HG02840 (cell line): ENCODE data around the gene STX10.

Experiments used
- ATAC-seq: cut with Tn5 transposase; IDR thresholded peaks from one replicate; pipeline ENCODE4 v1.9.1; 2021; ENCODE audit warnings: mild to moderate bottlenecking, moderate library complexity, moderate number of reproducible peaks; ENCODE audit not compliant: unreplicated experiment, low FRiP score

The STX10 gene

DNA sequence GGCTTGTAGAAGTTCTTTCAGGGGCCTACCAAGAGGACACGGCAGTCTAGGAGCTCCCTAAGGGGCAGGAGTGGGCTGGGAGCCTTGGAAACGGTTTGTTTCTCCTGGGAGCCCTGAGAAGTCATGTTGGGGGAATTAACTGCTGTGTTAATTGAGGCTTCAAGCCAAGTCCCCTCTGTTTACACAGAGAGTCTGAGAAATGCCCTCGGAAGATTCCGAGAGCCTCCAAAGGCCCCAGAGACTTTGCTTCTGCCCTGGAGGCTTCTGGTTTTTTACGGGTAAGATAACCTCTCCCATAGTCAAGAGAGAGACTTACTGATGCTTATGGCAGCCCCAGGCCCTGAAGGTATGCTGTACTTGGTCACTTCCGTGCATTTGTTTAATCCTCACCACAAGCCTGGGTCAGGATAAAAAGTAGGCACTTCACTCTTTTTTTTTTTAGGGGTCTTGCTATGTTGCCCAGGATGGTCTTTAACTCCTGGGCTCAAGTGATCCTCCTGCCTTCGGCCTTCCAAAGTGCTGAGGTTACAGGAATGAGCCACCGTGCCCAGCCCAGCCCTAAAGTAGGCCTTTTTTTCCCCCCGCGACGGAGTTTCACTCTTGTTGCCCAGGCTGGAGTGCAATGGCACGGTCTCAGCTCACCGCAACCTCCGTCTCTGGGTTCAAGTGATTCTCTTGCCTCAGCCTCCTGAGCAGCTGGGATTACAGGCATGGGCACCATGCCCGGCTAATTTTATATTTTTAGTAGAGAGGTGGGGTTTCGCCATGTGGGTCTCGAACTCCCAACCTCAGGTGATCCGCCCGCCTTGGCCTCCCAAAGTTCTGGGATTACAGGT lies 15.2 kb upstream of the STX10 start:
- ATAC-seq: no peak

DNA sequence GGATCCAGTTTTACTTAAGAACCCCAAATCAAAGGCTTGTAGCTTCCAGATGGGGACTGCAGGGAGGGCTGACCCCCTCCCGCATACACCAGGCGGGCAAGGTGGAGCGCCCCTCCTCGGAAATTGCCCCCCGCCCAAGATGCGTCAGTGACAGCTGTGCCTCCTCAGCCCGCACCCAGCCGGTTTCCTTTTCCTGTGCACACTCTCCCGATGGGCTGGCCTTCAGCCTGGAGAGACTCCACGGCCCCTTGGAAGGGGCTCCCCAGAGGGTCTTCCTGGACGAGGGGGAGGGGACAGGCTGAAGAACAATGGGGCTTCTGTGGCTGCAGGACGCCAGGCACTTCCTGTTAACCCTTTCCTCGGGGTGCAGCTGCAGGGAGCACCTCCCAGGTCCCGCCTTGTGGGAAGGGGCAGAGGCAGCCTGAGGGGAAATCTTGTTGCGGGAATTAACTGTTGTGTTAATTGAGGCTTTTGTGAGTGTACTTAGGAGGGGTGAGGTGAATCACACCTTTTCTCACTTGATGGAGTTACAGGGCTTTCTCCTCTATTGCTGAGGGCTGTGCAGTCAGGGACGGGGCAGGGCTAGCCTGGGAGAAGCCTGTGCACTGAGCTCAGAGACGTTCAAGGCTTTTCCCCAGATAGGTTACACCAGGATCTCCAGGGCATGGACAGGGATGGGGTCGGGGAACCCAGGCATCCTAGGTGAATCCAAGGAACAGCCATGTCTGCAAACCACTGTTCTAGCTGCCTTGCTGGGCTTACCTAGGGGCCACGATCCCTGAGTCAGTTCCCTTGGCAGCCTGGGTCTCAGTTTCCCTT lies 14.4 kb upstream of the STX10 start:
- ATAC-seq: no peak

GRCh38 chr19:13163609-13164342 lies 13.6 kb upstream of the STX10 start:
- no peak for ATAC-seq

GRCh38 chr19:13162724-13163608 lies 12.8 kb upstream of the STX10 start:
- no peak for ATAC-seq

GRCh38 chr19:13160557-13160956 lies 10.4 kb upstream of the STX10 start:
- ATAC-seq: no peak

GRCh38 chr19:13159713-13160112 lies 9.5 kb upstream of the STX10 start:
- no peak for ATAC-seq

DNA sequence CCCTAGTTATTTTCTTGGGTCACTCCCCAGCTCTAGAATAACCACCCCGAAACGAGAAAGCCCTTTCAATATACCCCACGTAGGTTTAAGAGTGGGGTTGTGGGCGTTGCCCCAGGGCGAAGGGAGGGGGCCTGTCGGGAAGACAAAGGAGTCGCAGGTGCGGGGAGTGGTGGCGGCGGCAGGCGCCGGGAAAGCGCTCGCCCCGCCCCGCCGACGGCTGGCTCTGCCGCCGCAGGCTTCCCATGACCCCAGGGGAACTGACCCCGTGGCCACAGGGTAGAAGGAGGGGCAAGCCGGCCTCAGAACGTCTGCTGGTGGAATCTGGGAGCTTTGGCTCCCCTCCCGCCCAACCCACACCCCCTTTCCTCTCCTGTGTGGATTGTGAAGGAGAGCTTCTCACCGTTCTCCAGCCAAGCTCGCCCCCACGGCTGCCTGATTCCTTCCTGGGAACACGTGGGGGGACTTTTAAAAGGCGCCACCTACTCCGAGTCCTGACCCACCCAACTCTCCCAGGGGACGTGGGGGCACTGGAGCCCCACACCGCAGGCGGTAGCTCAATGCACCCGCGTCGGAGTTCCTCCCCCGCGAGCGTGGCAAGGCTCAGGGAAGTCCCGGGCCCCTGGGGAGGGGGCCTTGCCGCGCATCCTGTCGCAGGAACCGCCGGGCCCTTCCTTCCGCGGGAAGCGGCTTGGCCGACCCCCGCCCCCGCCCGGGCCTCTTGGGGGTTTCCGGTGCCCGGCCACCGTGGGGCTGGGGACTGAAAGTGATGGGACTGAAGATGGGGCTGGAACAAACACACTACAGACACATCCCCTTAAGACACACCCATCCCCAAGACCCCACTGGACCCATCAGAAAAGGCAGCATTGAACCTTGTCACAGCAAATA lies 5.5 kb upstream of the STX10 start:
- no peak for ATAC-seq

GRCh38 chr19:13154911-13155471 lies 4.8 kb upstream of the STX10 start:
- ATAC-seq: no peak

DNA sequence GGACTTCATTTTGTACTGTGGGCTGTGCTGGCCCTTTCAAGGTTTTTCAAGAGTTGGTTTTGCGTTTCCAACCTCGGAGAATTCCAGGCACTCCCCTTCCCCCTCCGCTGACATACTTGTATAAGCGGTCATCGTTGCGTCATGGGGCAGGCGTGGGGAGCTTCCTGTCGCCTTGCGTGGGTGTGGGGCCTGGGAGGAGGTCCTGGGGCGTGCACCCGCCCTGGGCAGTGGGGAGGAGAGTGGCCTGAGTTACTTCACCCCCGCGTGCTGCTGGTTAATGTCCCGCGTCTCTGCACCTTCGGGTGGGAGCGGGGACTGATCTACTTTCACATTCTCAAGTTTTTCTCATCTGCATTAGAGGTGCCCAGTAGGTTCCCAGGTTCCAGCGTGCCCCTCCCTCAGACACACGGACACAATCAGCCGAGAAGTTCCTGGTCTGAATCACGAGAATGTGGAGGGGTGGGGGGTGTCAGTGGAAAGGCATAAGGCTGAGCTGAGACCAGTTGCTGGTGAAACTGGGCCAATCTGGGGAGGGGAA lies 4.1 kb upstream of the STX10 start:
- no peak for ATAC-seq

DNA sequence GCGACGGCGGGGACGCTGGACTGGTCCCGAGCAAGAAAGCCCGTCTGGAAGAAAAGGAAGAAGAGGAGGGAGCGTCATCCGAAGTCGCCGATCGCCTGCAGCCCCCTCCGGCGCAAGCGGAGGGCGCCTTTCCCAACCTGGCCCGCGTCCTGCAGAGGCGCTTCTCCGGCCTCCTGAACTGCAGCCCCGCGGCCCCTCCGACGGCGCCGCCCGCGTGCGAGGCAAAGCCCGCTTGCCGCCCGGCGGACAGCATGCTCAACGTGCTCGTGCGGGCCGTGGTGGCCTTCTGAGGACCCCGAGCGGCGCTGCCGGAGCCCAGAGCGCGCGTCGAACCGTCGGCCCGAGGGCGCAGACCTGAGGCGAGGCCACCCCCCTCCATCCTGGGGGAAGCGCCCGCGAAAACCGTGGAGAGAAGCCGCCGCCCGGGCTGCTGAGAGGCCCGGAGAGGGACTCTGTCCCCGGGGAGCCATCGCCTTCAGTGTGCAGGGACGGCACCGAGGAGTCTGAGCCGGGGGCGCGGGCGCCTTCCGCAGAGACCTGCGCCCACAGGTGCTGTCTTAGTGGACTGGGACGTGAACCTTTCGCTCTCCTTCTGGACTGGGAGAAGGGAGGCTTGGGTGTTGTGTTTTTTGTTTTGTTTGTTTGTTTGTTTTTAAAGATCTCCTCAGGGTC lies 3.5 kb upstream of the STX10 start:
- ATAC-seq: no peak

GRCh38 chr19:13152974-13153568 lies 2.9 kb upstream of the STX10 start:
- ATAC-seq: peak; percentile 25

GRCh38 chr19:13152356-13152973 lies 2.3 kb upstream of the STX10 start:
- ATAC-seq: peak; percentile 2

GRCh38 chr19:13151605-13152355 lies 1.6 kb upstream of the STX10 start:
- peak; percentile 40 for ATAC-seq

- no peak for ATAC-seq
These were observed 893 bp upstream of the STX10 start for GRCh38 chr19:13150931-13151604.

GRCh38 chr19:13149628-13150186 lies 468 bp downstream of the STX10 start:
- peak; percentile 0 for ATAC-seq
